Measurements from ENCODE around the gene TXNRD3.

DNA sequence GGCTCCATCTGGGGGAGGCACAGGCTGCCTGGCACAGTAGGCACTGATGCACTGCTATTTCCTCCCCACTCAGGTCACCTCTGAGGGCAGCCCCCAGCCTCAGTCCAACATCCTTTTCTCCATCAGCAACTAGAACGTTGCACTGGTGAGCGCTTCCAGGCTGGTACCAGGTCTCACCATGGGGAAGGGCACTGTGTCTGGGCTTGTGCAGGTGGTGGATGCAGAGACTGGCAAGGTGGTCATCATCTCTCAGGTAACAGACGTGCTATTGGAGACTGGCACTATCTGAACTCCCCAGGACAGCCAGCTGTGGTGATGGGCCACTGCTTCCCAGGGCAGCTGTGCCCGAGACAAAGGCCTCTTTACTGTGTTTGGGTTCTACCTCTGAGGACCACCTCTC is 8.3 kb upstream of the TXNRD3 start:
- TF ChIP-seq, protein P1, sequence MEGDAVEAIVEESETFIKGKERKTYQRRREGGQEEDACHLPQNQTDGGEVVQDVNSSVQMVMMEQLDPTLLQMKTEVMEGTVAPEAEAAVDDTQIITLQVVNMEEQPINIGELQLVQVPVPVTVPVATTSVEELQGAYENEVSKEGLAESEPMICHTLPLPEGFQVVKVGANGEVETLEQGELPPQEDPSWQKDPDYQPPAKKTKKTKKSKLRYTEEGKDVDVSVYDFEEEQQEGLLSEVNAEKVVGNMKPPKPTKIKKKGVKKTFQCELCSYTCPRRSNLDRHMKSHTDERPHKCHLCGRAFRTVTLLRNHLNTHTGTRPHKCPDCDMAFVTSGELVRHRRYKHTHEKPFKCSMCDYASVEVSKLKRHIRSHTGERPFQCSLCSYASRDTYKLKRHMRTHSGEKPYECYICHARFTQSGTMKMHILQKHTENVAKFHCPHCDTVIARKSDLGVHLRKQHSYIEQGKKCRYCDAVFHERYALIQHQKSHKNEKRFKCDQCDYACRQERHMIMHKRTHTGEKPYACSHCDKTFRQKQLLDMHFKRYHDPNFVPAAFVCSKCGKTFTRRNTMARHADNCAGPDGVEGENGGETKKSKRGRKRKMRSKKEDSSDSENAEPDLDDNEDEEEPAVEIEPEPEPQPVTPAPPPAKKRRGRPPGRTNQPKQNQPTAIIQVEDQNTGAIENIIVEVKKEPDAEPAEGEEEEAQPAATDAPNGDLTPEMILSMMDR (optimal IDR thresholded peaks at IDR 0.05 in 1 of 3, IDR thresholded peaks at IDR 0.05 in 1 of 3, conservative IDR thresholded peaks at IDR 0.05 in 1 of 3; ENCODE audit: extremely low read depth in 1 of 3, insufficient read depth in 2 of 3, low read length in 3 of 3), result no peak
- TF ChIP-seq EZH2 (IDR thresholded peaks at IDR 0.05; ENCODE audit: low read length), result no peak

Data from keratinocyte (primary cell).